GM12892 (cell line): ENCODE data around the gene SLBP.

Experiments used
- POLR2A ChIP-seq: IDR thresholded peaks from 2 replicates; pipeline ENCODE4 v1.6.1; 2011; ENCODE audit warnings: low read depth, low read length, control low read depth
- POLR2AphosphoS5 ChIP-seq: IDR thresholded peaks from 2 replicates; pipeline ENCODE4 v1.6.1; 2011; ENCODE audit warnings: low read depth, low read length, control low read depth
- TAF1 ChIP-seq: IDR thresholded peaks from 2 replicates; pipeline ENCODE4 v1.6.1; 2011; ENCODE audit warnings: low read depth, mild to moderate bottlenecking, control low read depth, low read length, borderline replicate concordance

DNA sequence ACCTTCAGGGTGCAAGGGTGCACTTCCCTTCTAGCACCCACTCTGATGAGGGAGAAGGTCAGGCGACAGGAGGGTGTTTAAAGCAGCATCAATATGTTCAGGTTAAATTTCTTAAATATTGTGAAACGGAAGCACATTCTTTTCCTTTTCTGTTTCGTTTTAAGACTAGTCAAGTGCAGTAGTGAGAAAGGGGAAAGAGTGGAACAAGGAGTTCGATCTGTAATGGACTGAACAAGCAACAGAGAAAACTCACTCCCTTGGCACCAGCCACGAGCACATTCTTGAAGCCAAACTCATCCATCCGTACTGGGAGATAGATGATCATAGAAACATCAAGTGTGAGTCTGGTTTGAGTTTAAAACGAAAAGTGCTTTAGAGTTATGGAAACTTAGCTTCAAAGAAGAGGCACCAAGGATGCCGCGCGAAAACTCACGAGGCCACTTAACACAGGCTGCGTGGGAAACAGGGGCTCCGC lies 28.8 kb downstream of the SLBP start:
- TF ChIP-seq POLR2A, result no peak
- TF ChIP-seq POLR2AphosphoS5, result no peak
- no peak for TF ChIP-seq TAF1
